HG03045 (cell line): Measurements from ENCODE around the gene KIF5A.

Source experiments
- ATAC-seq: cut with Tn5 transposase; IDR thresholded peaks from one replicate; pipeline ENCODE4 v1.9.1; 2021; ENCODE audit warnings: mild to moderate bottlenecking, moderate library complexity; ENCODE audit not compliant: unreplicated experiment

KIF5A gene

DNA sequence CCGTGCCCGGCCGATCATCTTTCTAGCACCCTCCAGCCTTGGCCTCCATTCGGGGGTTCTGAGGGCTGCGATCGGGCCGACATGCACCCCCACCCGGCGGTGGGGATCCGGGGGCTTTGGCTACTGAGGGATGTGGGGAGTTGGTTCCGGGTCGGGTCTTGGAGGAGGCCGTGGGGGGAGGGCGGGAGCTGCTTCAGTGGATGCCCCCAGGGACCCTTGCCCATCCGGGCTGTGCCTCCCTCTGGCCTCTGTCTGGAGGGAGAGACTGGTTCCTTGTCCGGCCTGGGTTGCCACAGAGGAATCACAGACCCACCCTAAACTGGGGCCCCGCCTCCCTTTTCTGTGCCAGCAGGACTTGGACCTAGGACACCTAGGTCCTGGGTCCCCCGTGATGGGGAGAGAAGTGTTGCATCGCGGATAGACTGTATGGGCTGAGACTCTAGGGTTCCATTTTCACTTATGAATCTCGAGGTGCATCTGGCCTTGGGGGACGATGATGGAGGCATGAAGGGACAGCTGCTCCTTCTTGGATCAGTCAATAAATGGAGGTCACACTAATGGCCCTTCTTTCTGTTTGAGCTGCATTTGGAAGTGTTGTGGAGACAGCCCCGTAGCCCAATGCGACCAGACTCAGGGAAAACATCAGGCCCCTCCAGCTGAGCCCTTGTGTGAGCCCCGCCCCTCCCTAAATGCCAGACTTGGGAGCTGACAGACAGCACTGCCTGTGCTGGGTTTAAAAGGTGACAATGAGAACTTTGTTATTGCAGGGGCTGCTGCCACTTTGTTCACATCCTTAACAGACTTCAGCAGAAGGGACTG lies 55.4 kb downstream of the KIF5A start:
- no peak for ATAC-seq

DNA sequence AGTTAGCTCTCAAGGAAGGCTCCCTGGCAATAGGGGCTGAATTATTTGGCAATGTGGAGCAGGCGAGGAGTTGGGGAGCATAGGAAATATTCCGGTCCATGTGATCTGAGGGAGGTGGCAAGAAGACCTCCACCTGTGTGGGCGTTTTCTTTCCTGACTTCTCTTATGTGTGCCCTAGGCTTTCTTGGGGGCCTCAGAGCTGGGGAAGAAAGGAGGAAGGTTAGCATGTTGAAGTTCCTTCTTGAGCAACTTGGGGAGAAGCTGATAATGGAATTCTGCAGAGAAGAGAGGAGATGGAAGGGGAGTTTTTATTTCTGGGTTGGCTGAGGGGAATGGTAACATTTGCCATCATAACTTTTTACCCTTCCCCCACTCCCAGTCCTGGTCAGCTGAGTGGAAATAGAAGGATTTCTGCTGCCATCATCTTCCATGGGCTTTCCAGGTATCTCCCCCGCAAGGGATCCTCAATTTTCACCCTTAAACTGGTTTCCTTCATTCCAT lies 56.0 kb downstream of the KIF5A start:
- no peak for ATAC-seq

DNA sequence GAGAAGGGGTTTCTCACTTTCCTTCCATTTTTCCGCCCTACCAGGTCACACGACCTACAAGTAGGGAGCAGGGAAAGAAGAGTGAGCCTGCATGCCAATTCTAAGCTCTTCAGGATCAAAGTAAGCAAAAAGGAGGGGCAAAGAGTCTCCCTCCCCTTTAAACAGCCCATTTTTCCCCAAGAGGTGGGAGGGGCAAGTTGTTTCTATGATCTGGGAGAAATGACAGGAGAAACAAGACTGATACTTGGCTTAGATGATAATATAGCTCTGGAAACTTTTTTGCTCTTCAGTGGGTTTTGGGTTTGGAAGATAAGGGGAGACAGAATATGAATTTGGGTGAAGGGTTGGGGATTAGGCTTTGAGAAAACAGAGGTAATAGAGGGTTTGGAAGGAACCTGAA lies 56.6 kb downstream of the KIF5A start:
- ATAC-seq = no peak

DNA sequence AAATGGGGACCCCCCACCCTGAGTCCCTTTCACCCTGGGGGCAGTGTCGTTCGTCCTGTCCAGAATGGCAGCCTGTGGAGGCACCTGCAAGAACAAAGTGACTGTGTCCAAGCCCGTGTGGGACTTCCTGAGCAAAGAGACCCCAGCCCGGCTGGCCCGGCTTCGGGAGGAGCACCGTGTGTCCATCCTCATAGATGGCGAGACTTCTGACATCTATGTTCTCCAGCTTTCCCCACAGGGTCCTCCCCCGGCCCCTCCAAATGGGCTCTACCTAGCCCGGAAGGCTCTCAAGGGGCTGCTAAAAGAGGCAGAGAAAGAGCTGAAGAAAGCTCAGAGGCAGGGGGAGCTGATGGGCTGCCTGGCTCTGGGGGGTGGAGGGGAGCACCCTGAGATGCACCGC lies 57.0 kb downstream of the KIF5A start:
- no peak for ATAC-seq

DNA sequence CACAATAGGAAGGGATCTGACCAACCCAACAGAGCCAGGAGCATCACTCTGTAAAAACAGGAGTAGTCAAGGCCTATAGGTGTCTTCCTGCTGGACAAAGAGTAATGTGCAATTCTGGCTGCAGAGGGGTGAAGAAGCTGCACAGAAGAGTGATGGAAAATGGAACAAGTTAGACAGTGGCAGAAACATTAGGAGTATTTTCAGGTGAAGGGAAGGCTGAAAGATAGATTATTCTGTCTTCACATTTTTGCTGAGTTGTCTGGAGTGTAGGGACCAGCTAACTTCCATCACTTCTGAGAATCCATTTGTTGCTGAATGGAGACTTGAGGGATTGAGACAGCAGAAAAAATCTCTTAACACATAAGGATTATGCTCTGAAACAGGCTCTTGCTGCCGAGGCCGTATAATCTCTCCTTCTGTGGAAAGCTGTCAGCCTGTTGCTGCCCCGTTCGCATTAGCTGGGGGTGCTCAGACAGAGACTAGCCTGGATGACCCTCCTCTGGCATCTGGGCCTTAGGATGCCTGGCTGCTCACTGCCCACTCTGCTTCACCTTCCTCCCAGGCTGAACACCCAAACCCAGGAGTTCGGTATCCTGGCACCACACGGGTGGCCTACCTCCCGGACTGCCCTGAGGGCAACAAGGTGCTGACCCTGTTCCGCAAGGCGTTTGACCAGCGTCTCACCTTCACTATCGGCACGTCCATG lies 58.3 kb downstream of the KIF5A start:
- no peak for ATAC-seq

DNA sequence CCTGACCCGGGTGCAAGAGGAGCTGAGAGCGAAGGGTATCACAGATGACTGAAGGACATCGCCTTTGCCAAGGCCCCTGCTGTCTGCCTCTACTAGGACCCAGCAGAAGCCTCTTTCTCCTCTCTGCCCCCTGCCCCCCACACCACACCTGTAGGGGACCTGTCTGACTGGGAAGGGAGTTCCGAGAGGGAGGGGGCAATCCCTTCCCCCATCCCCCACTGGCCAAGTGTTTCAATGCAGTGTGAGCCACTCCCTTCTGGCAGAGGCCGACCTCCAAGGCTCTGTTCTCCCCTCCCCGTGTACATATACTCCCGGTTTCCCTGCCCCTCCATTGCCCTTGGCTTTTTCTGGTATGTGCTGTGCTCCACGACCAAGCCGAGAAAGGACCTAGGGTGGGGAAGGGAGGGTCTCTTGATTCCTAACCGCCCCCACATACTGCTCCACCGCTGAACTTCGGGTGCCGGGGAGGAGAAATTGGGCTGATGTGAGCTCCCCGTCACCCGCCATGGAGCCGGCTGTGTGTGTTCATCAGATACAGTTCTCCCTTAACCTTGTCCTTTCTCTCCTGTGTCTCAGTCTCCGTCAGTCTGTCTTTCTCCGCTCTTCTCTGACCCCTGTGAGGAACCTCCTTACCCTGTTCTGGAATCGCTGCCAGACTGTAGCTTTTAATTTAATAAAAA lies 59.4 kb downstream of the KIF5A start:
- ATAC-seq = no peak

DNA sequence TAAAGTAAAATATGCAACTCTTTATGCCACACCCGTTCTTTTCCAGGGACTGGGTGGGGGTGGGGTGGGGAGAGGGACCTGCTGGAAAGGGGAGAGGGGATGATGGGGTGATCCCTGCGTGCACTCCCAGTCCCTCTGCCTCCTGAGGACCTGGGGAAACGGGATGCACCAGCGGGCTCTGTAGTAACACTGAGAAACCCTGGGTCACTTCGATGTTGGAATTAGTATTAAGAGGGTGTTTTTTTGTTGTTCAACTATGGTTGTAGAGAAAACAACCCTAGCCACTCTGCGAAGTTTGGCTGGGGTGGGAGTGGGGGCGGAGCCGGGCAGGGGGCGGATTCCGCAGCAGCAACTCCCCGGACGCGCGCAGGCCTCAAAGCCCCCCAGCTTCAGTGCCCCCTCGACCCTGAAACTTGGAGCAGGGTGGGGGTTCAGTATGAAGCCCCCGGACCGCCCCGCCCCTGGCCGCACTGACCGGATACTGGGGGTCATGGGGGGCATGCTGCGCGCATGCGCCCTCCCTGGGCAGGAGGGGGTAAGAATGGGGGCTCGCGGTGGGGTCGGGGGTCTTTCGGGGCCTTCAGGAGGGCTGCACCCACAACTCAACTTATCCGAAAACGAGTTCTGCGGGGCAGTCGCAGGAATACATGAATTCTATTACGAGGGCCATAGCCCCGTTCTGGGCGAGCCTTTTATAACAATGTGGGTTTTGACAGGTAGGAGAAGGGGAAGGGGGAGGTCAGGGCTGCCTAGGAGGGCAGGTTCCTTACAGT lies 60.1 kb downstream of the KIF5A start:
- ATAC-seq = no peak

DNA sequence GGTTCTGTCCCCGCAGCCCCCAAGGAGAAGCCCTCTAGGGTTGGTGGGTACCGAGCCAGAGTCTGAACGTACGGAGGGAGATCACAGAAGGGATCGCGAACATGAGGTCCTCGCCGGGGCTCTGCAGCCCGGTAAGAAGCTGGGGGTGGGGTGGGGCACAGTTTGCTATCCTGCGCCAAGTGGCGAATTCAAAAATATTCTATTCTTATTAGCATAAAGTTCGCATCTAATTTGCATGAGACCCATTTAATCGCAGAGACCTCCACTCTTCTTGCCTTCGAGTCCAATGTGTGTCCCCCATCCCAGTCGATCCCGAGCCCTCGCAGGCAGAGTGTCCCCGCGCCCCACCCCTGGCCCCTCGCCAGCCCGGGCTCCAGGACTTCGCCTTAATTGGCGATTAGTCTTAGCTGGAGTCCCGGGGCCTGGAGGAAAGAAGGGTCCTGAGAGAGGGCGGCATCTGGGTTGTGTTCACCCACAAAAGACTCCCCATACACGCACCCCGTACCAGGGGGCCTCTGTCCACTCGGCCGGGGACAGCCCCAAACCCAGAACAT lies 60.8 kb downstream of the KIF5A start:
- ATAC-seq = no peak

DNA sequence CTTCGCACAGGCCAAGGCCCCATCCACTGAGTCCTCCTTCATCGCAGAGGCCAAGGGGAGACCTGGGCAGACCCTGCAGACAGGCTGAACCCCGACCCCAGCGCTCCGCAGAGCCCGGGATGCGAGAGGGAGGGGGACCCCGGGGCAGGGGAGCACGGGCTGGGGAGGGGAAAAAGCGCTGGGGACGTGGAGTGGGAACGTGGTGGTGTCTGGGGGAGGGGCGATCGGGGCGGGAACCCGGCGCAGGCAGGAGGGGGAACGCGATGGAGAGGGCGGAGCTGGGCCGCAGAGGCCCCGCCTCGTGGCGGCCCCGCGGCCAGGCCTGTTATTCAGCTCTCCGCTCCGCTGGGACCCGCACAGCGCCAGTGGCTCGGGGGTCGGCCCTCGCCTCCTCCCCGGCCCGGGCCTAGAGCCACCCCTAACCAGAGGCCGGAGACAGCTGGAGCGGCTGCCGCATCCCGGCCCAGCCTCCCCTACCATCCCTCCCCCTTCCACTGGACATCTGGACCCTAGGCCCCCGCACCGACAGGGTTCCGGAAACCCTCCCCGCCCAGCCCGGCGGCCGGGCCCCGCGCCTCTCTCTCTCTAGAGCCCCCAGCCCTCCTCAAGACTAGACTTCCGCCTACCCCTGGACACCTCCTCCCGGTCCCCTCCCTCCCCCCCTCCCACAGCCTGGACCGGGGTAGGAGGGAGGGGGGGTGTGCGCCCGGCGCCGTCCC lies 61.4 kb downstream of the KIF5A start, which contains the start of gene ARHGEF25:
ARHGEF25 (plus strand) TSS at position 328 of the 719 bp plus-strand sequence. CDS start 460 bp downstream, outside the sequence.
- peak; percentile 42 for ATAC-seq

DNA sequence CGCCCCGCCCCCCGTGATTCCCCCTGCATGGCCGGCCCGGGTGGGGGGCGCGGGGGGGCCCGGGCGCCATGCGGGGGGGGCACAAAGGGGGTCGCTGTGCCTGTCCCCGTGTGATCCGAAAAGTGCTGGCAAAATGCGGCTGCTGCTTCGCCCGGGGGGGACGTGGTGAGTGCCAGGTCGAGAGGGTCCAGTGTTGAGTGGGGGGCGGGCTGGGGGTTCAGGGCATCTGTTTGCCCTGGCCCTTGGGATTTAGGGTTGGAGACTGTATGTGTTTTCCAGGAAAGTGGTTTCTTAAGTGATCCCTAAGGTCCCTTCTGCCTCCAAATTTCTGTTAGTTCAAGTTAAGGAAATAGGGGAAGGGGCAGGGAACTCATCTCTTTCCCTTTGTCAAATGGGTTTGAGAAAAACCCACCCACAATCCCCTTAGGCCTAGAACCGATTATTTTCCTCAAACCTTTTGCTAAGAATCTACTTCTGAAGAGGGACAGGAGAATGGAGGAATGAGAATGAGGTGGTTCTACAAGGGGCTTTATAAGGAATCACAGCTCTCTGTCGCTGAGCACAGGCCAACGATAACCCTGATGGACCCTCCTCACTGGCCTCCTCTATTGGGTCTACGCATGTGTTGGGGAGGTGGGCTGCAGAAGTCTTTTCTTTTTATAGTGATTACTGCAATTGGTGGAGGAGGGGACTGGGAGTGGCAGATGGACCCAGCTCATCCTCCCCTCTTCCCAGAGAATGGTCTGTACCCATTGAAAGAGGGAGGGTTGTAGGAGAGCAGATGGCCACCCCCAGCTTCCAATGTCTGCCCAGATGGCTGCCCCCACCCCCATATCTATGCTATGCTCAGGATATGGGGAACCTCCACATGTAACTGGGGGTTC lies 62.2 kb downstream of the KIF5A start:
- ATAC-seq = no peak

DNA sequence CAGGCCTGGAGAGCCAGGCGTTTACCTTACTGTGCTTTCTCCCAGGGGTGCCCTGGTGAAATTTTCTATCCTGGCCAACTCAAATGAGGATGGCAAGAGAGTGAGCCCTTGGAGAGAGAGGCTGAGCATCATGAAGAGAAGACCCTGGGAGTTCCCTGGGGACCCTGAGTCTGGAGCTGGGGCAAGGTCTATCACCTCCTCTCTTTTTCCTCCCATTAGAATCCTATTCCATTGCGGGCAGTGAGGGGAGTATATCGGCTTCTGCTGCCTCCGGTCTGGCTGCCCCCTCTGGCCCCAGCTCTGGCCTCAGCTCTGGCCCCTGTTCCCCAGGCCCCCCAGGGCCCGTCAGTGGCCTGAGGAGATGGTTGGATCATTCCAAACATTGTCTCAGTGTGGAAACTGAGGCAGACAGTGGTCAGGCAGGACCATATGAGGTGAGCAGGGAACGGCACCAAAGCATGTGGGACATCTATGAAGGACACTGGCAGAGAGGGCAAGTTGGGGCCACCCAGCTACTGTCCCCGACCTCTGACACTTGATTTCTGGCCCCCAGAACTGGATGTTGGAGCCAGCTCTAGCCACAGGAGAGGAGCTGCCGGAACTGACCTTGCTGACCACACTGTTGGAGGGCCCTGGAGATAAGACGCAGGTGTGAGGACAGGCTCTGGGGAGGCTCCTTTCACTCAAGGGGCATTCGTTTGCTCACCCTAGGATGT lies 63.0 kb downstream of the KIF5A start:
- no peak for ATAC-seq

DNA sequence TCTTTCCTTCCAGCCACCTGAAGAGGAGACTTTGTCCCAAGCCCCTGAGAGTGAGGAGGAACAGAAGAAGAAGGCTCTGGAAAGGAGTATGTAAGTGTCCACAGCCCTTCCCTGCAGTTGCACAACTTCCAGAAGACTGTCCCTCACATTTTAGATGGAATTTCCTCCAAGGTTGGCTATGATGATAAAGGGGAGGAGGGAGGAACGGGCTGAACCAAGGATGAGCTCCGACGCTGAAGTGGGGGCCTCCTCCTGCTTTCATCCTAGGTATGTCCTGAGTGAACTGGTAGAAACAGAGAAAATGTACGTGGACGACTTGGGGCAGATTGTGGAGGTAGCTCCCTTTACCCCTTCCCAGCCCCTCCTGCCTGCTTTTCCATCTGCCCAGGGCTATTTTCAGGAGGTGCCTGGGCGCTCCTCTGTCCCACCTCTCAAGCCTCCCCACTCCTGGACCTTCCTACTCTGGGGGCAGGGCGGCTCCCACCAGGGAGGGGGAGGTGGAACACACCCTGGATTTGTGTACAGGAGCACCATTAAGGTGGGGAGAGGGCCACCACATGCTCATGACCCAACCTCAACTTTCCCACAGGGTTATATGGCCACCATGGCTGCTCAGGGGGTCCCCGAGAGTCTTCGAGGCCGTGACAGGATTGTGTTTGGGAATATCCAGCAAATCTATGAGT lies 63.7 kb downstream of the KIF5A start:
- no peak for ATAC-seq

DNA sequence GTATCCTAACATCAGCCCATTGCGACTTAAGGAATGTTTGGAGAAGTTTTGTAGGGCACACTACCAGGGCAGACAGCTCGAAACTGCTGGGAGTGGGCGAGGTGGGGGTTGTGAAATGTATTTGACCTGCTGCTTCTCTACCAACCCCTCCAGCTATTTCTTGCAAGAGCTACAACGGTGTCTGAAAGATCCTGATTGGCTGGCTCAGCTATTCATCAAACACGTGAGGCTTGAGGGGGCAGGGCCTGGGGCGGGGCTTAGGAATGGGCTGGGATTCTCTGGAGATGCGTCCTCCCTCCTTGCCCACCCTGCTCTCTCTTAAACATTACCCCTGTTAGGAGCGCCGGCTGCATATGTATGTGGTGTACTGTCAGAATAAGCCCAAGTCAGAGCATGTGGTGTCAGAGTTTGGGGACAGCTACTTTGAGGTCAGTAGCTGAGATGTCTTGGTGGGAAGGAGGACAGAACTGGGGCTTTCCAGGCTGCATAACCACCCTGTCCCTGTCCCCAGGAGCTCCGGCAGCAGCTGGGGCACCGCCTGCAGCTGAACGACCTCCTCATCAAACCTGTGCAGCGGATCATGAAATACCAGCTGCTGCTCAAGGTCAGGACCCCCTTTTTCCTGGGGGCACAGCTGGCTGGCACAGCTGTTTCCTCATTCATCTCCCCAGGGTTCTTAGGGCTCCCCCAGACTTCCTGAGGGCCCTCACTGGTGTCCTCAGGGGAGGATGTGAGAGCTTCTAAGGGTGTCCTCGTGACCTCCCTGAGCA lies 64.5 kb downstream of the KIF5A start:
- no peak for ATAC-seq

DNA sequence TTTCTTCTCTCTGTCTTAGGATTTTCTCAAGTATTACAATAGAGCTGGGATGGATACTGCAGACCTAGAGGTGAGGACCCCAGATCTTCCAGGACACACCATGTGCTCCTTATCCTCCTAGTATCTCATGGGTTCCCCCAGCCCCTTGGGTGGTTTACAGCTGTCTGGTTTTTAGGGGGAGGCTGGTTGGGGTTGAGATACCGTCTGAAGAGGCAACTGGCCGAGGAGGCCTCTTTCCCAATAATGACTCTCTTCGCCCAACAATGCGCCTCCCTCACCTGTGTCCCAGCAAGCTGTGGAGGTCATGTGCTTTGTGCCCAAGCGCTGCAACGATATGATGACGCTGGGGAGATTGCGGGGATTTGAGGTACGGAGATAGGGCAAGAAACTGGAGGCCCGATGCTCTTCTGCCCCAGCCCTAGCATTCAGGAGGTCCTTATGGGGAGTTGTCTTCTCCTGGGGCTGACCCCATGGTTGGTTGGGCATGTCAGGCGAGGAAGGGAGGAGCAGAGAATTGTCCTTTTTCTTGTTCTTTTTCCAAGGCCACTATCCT lies 65.2 kb downstream of the KIF5A start:
- no peak for ATAC-seq

DNA sequence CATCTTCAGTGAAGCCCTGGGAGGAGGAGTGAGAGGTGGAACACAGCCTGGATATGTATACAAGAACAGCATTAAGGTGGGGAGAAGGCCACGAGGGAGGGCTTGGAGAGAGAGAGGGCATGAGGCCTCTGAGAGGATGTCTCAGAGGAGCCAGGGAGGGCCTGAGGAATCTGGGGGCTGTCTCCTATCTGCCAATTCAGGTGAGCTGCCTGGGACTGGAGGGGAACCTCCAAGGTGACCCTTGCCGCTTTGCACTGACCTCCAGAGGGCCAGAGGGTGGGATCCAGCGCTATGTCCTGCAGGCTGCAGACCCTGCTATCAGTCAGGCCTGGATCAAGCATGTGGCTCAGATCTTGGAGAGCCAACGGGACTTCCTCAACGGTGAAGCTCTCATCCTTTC lies 65.8 kb downstream of the KIF5A start:
- ATAC-seq = no peak

DNA sequence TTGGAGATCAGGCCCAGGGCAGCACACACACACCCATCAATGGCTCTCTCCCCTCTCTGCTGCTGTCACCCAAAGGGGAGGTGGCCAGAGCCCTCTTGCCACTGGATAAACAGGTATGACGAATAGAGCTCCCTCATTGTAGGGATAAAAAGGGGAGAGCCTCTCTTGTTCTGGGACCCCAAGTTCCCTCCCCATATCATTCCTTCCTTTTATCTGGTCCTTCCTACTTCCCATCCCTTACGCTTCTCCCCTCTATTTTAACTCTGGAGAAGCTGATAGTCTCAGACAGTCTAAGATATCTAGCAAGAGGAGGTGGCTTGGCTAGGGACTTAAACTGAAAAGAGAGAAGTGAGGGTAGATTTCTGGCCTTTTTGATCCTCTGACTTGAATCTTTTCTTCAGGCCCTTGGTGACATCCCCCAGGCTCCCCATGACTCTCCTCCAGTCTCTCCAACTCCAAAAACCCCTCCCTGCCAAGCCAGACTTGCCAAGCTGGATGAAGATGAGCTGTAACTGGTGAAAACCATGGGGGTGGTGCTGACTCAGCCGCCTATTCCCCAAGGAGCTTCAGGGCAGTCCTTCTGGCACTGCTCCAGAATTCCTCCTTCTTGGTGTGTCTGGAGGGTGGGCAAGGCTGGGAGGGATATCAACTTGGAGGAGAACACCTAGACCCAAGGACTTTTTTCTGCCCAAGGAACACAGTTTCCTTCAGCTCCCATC lies 66.7 kb downstream of the KIF5A start:
- ATAC-seq = no peak
